HEK293 (cell line): ENCODE results near the gene ATF7IP2.
"Not testable (repeated sequence)": the region's sequence is repeated elsewhere in the genome, so short reads cannot be mapped to it uniquely, and the experiment has no call there.

Source experiments
- CTCF ChIA-PET: fragments of 350-600 bp; formaldehyde crosslinking; extraction: SDS; loops from one replicate; lab custom pipeline; 2021; ENCODE audit warnings: antibody characterized with exemption; lab: Yijun Ruan, JAX
- POLR2A ChIA-PET: fragments of 300-600 bp; formaldehyde crosslinking; extraction: SDS; loops from one replicate; lab custom pipeline; 2020; ENCODE audit warnings: antibody characterized with exemption, inconsistent platforms; lab: Yijun Ruan, JAX
- H3K27ac ChIP-seq: fragments of 200-500 bp; sonication (Bioruptor generic); 2 replicates; pipeline ENCODE4 v1.5.1; 2014; ENCODE audit warnings: low read depth, low read length, control low read depth, inconsistent platforms; ENCODE audit errors: extremely low read depth
- H3K36me3 ChIP-seq, 2 experiments: fragments of 200-500 bp in 1 of 2; sonication (Bioruptor generic) in 1 of 2; 1 replicate in 1 of 2; 2 replicates in 1 of 2; pipeline ENCODE4 v1.5.1; 2014 to 2017; ENCODE audit warnings: inconsistent platforms in 2 of 2, low read length in 2 of 2; ENCODE audit not compliant: control insufficient read depth in 2 of 2, insufficient read depth in 1 of 2
- H3K4me1 ChIP-seq: fragments of 200-500 bp; sonication (Bioruptor generic); 2 replicates; pipeline ENCODE4 v1.5.1; 2014; ENCODE audit warnings: mild to moderate bottlenecking, low read length, inconsistent platforms; ENCODE audit not compliant: control insufficient read depth, insufficient read depth
- H3K4me3 ChIP-seq: 2 replicates; pipeline ENCODE4 v1.5.1; 2011; ENCODE audit warnings: low read depth, mild to moderate bottlenecking, control low read depth, low read length, moderate library complexity
- H3K9me3 ChIP-seq: fragments of 200-500 bp; sonication (Bioruptor generic); 2 replicates; pipeline ENCODE4 v1.5.1; 2014; ENCODE audit warnings: low read depth, low read length, inconsistent platforms; ENCODE audit not compliant: control insufficient read depth, insufficient read depth
- GLI2 ChIP-seq: fragments of 450-650 bp; formaldehyde crosslinking; IDR thresholded peaks from 2 replicates; pipeline ENCODE4; 2017; ENCODE audit warnings: missing biosample characterization, missing genetic modification characterization, low read depth, borderline replicate concordance
- HOXA7 ChIP-seq: sonication (generic); formaldehyde crosslinking; IDR thresholded peaks from 2 replicates; pipeline ENCODE4 v1.8.1; 2022; ENCODE audit warnings: missing genetic modification reagents, borderline replicate concordance
- KLF10 ChIP-seq: fragments of 450-650 bp; IDR thresholded peaks from 2 replicates; pipeline ENCODE4 v1.5.1; 2018; ENCODE audit warnings: missing biosample characterization, mild to moderate bottlenecking, missing genetic modification characterization
- PATZ1 ChIP-seq: fragments of 450-650 bp; formaldehyde crosslinking; IDR thresholded peaks from 2 replicates; pipeline ENCODE4 v1.5.1; 2016; ENCODE audit warnings: missing biosample characterization, missing genetic modification characterization
- PRDM1 ChIP-seq: fragments of 450-650 bp; formaldehyde crosslinking; IDR thresholded peaks from 2 replicates; pipeline ENCODE4; 2016; ENCODE audit warnings: missing biosample characterization, missing genetic modification characterization
- SETDB1 ChIP-seq: IDR thresholded peaks from one replicate; pipeline ENCODE4 v1.6.1; 2017; ENCODE audit warnings: mild to moderate bottlenecking, low read length, moderate library complexity, mixed read lengths; ENCODE audit not compliant: insufficient read length
- SP7 ChIP-seq: fragments of 450-650 bp; formaldehyde crosslinking; IDR thresholded peaks from 2 replicates; pipeline ENCODE4 v1.5.1; 2016; ENCODE audit warnings: missing biosample characterization, missing genetic modification characterization
- TRIM28 ChIP-seq: IDR thresholded peaks from 2 replicates; pipeline ENCODE4 v1.6.1; 2011; ENCODE audit warnings: low read length, control low read depth, borderline replicate concordance
- ZEB2 ChIP-seq: fragments of 450-650 bp; formaldehyde crosslinking; IDR thresholded peaks from 2 replicates; pipeline ENCODE4 v1.5.1; 2016; ENCODE audit warnings: missing biosample characterization, missing genetic modification characterization
- ZNF169 ChIP-seq: fragments of 450-650 bp; formaldehyde crosslinking; IDR thresholded peaks from 2 replicates; pipeline ENCODE4 v1.5.1; 2016; ENCODE audit warnings: missing biosample characterization, missing genetic modification characterization
- ZNF175 ChIP-seq: fragments of 450-650 bp; formaldehyde crosslinking; IDR thresholded peaks from 2 replicates; pipeline ENCODE4 v1.5.1; 2016; ENCODE audit warnings: missing biosample characterization, missing genetic modification characterization
- ZNF19 ChIP-seq: fragments of 450-650 bp; formaldehyde crosslinking; IDR thresholded peaks from 2 replicates; pipeline ENCODE4; 2016; ENCODE audit warnings: missing biosample characterization, missing genetic modification characterization, low read depth
- ZNF221 ChIP-seq: fragments of 450-650 bp; formaldehyde crosslinking; IDR thresholded peaks from 2 replicates; pipeline ENCODE4 v1.5.1; 2017; ENCODE audit warnings: missing biosample characterization, missing genetic modification characterization, borderline replicate concordance
- ZNF350 ChIP-seq: fragments of 450-650 bp; formaldehyde crosslinking; IDR thresholded peaks from 2 replicates; pipeline ENCODE4 v1.5.0; 2017; ENCODE audit warnings: missing biosample characterization, mild to moderate bottlenecking, missing genetic modification characterization
- ZNF37A ChIP-seq: fragments of 450-650 bp; IDR thresholded peaks from 2 replicates; pipeline ENCODE4 v1.5.1; 2018; ENCODE audit warnings: missing biosample characterization, missing genetic modification characterization
- ZNF473 ChIP-seq: fragments of 450-650 bp; formaldehyde crosslinking; IDR thresholded peaks from 2 replicates; pipeline ENCODE4 v1.5.1; 2017; ENCODE audit warnings: missing biosample characterization, missing genetic modification characterization
- ZNF510 ChIP-seq: fragments of 450-650 bp; formaldehyde crosslinking; IDR thresholded peaks from 2 replicates; pipeline ENCODE4 v1.5.1; 2018; ENCODE audit warnings: mild to moderate bottlenecking, missing genetic modification characterization, missing biosample characterization; ENCODE audit not compliant: insufficient replicate concordance
- ZNF555 ChIP-seq: fragments of 450-650 bp; formaldehyde crosslinking; conservative IDR thresholded peaks from 2 replicates; pipeline ENCODE4 v1.5.1; 2017; ENCODE audit warnings: missing biosample characterization, mild to moderate bottlenecking, missing genetic modification characterization, inconsistent platforms
- ZNF626 ChIP-seq: fragments of 450-650 bp; sonication (Bioruptor Pico); formaldehyde crosslinking; IDR thresholded peaks from 2 replicates; pipeline ENCODE4 v1.5.1; 2018; ENCODE audit warnings: missing biosample characterization, missing genetic modification characterization, inconsistent platforms
- ZNF692 ChIP-seq: fragments of 450-650 bp; formaldehyde crosslinking; IDR thresholded peaks from 2 replicates; pipeline ENCODE4 v1.5.1; 2016; ENCODE audit warnings: missing biosample characterization, missing genetic modification characterization
- ZNF747 ChIP-seq: fragments of 450-650 bp; formaldehyde crosslinking; IDR thresholded peaks from 2 replicates; pipeline ENCODE4 v1.5.1; 2016; ENCODE audit warnings: missing biosample characterization, missing genetic modification characterization
- ZNF792 ChIP-seq: fragments of 450-650 bp; formaldehyde crosslinking; IDR thresholded peaks from 2 replicates; pipeline ENCODE4 v1.5.1; 2016; ENCODE audit warnings: missing biosample characterization, missing genetic modification characterization
- TF ChIP-seq, protein P1 (sequence below): fragments of 450-650 bp; formaldehyde crosslinking; IDR thresholded peaks from 2 replicates; pipeline ENCODE4 v1.5.1; 2016; ENCODE audit warnings: missing biosample characterization, missing genetic modification characterization

ATF7IP2 gene

GRCh38 chr16:10355589-10355988, 30.3 kb upstream of the ATF7IP2 start:
- no peak for TF ChIP-seq ZNF37A (tag by site-specific recombination)
- no peak for TF ChIP-seq ZNF747 (tag by site-specific recombination)
- no peak for TF ChIP-seq SP7 (tag by site-specific recombination)
- TF ChIP-seq ZNF19 (tag by site-specific recombination), result no peak
- no peak for TF ChIP-seq ZNF350 (tag by site-specific recombination)
- TF ChIP-seq ZNF473, result no peak
- no peak for TF ChIP-seq ZNF169 (tag by site-specific recombination)
- TF ChIP-seq ZNF555 (tag by site-specific recombination), result no peak
- Histone ChIP-seq H3K36me3 (no peaks in the 10 kb centered on the region), H3K4me1 (no peaks in the 10 kb centered on the region), H3K9me3 (no peaks in the 10 kb centered on the region), H3K27ac (no peak overlapping the region), H3K4me3 (no peak overlapping the region)
- POLR2A ChIA-PET, result no interaction called here
- CTCF ChIA-PET, result no interaction called here

GRCh38 chr16:10356870-10357842, 28.7 kb upstream of the ATF7IP2 start:
- H3K4me1 ChIP-seq, result no peaks in the 10 kb centered on the region
- CTCF ChIA-PET, result no interaction called here
- H3K9me3 ChIP-seq, result no peaks in the 10 kb centered on the region
- H3K27ac ChIP-seq, result no peak overlapping the region
- H3K36me3 ChIP-seq, result no peaks in the 10 kb centered on the region
- no peak overlapping the region for H3K4me3 ChIP-seq
- TF ChIP-seq, protein P1, sequence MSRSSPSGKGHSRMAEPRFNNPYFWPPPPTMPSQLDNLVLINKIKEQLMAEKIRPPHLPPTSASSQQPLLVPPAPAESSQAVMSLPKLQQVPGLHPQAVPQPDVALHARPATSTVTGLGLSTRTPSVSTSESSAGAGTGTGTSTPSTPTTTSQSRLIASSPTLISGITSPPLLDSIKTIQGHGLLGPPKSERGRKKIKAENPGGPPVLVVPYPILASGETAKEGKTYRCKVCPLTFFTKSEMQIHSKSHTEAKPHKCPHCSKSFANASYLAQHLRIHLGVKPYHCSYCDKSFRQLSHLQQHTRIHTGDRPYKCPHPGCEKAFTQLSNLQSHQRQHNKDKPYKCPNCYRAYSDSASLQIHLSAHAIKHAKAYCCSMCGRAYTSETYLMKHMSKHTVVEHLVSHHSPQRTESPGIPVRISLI (tag by site-specific recombination), result no peak
- TF ChIP-seq PRDM1 (tag by site-specific recombination) (no peak), ZNF221 (no peak), TRIM28 (no peak), SETDB1 (no peak)
- POLR2A ChIA-PET, result no interaction called here

DNA sequence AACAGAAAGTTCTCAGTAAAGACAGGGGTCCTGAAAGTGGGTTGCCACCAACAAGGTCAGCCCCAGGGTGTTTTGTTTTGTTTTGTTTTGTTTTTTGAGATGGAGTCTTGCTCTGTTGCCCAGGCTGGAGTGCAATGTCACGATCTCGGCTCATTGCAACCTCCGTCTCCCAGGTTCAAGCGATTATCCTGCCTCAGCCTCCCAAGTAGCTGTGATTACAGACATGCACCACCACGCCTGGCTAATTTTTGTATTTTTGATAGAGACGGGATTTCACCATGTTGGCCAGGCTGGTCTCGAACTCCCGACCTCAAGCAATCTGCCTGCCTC, 24.1 kb upstream of the ATF7IP2 start:
- CTCF ChIA-PET, result interaction anchor here (0.6 kb wide), 1 partner anchor 1568 kb away, joined by 3 read pairs; no protein-coding TSS in a partner anchor
- POLR2A ChIA-PET, H3K36me3 ChIP-seq, H3K27ac ChIP-seq, H3K4me3 ChIP-seq, H3K4me1 ChIP-seq, H3K9me3 ChIP-seq: not testable (repeated sequence)

DNA sequence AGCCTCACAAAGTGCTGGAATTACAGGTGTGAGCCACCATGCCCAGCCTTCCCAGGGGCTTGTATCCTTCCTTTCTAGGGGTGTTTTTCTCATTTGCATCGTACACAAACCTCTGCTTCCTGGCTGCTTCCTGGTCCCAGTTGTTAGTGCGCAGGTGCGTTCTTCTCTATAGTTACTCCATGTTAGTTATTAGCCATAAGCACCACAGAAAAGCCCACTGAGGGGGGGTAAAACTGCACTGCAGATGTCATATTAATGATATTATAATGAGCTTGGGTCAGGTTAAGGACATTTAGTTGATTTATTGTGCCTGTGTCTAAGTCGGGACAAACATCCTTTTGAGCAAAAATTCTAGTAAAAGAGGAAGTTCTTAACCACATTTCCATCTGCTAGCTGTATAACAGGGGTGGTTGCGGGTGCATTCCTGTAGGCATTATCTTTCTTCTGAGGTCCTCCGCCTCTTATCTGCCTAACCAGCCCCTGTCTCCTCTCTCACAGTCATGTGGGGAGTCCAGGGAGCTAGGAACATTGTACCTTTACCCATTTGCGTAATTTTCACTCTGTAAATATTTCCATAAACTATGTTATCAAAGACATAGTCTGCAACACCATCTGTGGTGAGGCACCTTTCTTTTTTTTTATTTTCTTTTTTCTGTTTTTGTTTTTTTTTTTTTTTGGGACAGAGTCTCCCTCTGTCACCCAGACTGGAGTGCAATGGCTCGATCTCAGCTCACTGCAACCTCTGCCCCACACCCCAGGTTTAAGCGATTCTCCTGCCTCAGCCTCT, 23.6 kb upstream of the ATF7IP2 start:
- Histone ChIP-seq H3K27ac (no peak overlapping the region), H3K4me3 (no peak overlapping the region), H3K9me3 (no peaks in the 10 kb centered on the region), H3K4me1 (no peaks in the 10 kb centered on the region), H3K36me3 (no peaks in the 10 kb centered on the region)
- POLR2A ChIA-PET, result no interaction called here
- CTCF ChIA-PET, result interaction anchor here (0.6 kb wide), 1 partner anchor 1568 kb away, joined by 3 read pairs; no protein-coding TSS in a partner anchor
- TF ChIP-seq PATZ1 (tag by site-specific recombination) (no peak), KLF10 (tag by site-specific recombination) (no peak), ZEB2 (tag by site-specific recombination) (no peak), ZNF175 (tag by site-specific recombination) (no peak), ZNF169 (tag by site-specific recombination) (no peak), ZNF692 (no peak), HOXA7 (CRISPR knock-in tag) (no peak), ZNF510 (tag by site-specific recombination) (no peak), ZNF792 (tag by site-specific recombination) (no peak), ZNF626 (tag by site-specific recombination) (no peak), GLI2 (tag by site-specific recombination) (no peak)
